Immature natural killer cell (primary cell): ENCODE results near the gene MYH9. TPM values are rescaled to one million over a fixed set of nuclear protein-coding genes. Genes with fewer than 3 reads are reported as not detected.
A peak's percentile ranks its signal among the peaks of the same experiment; 100 is the strongest.

Experiments used
- DNase-seq, 3 donors: peaks; one replicate each; pipeline ENCODE4 v3.0.0; 2022; ENCODE audit warnings: mixed read lengths in 1 of 3
- H3K27ac Mint-ChIP-seq, 6 donors: one replicate each; pipeline ENCODE4 v1.8.0; 2020; ENCODE audit warnings: mixed read lengths in 6 of 6, mild to moderate bottlenecking in 5 of 6, inconsistent platforms in 4 of 6, moderate library complexity in 3 of 6
- H3K27me3 Mint-ChIP-seq, 3 donors: one replicate each; pipeline ENCODE4 v1.8.0; 2020 to 2021; ENCODE audit warnings: low read depth in 3 of 3, mild to moderate bottlenecking in 3 of 3, mixed read lengths in 3 of 3, moderate library complexity in 3 of 3, inconsistent platforms in 1 of 3
- H3K36me3 Mint-ChIP-seq, 3 donors: one replicate each; pipeline ENCODE4 v1.8.0; 2020; ENCODE audit warnings: mixed read lengths in 3 of 3, inconsistent platforms in 2 of 3, mild to moderate bottlenecking in 2 of 3
- H3K4me1 Mint-ChIP-seq, 2 donors: one replicate each; pipeline ENCODE4 v1.8.0; 2020; ENCODE audit warnings: inconsistent platforms in 2 of 2, mild to moderate bottlenecking in 2 of 2, mixed read lengths in 2 of 2, moderate library complexity in 1 of 2
- H3K4me3 Mint-ChIP-seq, 5 donors: one replicate each; pipeline ENCODE4 v1.8.0; 2020; ENCODE audit warnings: mild to moderate bottlenecking in 5 of 5, mixed read lengths in 5 of 5, inconsistent platforms in 3 of 5, moderate library complexity in 3 of 5
- H3K9me3 Mint-ChIP-seq, 6 donors: one replicate each; pipeline ENCODE4 v1.8.0; 2020; ENCODE audit warnings: mild to moderate bottlenecking in 6 of 6, mixed read lengths in 6 of 6, inconsistent platforms in 4 of 6, moderate library complexity in 3 of 6
- polyA plus RNA-seq, 3 donors: library from polyadenylated mRNA; unstranded; fragments of 300-500 nt; fragmentation: Illumina TruSeq; gene quantifications; one replicate each; pipeline ENCODE4 v1.2.3, GENCODE V29; 2021

MYH9 gene
- polyA plus RNA-seq, 3 donors from 2014 or later, result 8.7 to 355 (median 40.2) TPM

DNA sequence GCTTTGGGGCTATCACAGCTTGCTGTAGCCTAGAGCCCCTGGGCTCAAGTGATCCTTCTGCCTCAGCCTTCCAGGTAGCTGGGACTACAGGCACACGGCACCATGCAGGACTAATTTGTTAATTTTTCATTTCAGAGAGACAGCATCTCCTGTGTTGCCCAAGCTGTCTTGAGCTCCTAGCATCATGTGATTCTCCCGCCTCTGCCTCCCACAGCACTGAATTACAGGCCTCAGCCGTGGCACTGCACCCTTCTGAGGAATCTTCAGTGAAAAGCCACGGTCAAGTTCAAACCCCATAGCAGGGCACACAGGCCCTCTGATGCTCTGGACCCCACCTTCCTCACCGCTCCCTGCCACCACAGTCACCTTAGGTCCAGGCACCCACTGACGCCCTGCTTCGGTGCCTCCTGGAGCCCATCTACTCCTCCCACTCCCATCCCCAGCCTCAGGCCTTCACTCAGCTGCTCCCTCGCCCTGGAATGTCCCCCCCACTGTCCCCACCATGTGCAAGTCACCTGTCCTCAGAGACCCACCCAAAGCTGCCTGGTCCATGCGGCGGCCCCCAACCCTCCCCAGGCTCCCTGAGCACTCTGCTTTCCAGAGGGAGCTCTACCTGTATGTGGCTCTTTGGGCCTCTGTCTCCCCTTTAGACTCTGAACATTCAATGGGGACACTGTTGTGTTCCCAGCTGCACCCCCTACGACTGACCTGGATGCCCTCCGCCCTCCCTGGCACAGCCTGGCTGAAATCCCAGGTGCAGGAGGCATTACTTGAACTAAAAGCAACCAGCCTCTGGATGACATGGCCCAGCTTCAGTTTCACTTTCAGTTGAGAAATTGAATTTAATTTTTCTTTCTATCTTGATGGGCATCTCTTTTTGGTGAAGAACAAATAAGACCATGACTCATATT, 150.1 kb downstream of the MYH9 start:
- H3K36me3 Mint-ChIP-seq, result peaks cover 26 to 42% (median 31%) of the 10 kb centered on the region in 3 donors
- peak overlapping the region; percentile 96 to 99 (median 99) for H3K27ac Mint-ChIP-seq
- DNase-seq, result peak; percentile 20 to 29 (median 26)
- H3K4me1 Mint-ChIP-seq, result peaks cover 59 to 72% of the 10 kb centered on the region in 2 donors
- peaks cover 0 to 5% (median 0%) of the 10 kb centered on the region in 6 donors for H3K9me3 Mint-ChIP-seq
- H3K27me3 Mint-ChIP-seq, result peaks cover 0 to 8% (median 5%) of the 10 kb centered on the region in 3 donors
- peak overlapping the region; percentile 93 to 100 (median 99) for H3K4me3 Mint-ChIP-seq

DNA sequence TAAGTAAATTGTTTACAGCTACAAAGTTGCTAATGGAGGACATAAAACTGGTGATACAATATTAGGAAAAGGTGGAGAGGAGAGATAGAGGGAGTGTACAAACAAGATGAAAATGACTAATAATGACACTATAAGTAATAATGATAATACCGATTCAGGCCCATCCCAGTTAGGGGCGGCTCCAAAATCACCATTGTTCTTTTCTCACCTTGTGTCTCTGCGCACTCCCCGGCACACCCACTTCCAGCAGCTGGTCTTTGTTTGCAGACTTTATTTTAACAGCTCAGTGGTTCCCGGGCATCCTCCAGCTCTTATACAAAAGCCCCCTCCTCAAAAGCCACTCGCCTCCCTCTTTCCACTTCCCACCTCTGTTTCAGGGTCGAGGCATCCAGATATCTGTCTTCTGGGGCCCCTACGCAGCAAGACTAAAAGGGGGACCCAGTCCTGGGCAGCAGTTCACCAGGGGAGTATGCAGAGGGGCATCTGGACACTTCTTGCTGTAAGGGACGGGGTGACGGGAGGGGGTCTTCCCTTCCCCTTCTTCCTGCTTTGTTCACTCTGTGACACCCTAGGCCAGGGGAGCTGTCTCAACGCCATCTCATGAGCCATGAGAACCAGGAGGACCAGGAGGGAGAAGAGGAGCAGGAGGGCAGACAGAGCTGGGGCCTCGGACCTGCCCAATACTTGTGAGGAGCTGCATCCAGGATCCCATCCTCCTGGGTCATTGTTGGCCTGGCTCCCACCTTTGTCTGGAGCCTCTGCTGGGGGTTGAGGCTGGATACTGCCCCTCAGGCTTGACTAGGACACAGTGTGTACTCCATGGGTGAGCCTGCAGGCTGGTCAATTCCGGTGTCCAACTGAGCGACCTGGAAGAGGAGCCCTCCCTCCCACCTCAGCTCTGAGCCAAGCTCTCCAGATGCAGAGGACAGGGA, 151.1 kb downstream of the MYH9 start:
- H3K4me1 Mint-ChIP-seq, result peaks cover 62 to 78% of the 10 kb centered on the region in 2 donors
- H3K27me3 Mint-ChIP-seq, result peaks cover 0 to 8% (median 5%) of the 10 kb centered on the region in 3 donors
- no peak for DNase-seq
- H3K4me3 Mint-ChIP-seq, result peak overlapping the region; percentile 93 to 100 (median 99)
- peak overlapping the region; percentile 96 to 99 (median 99) for H3K27ac Mint-ChIP-seq
- H3K36me3 Mint-ChIP-seq, result peaks cover 29 to 50% (median 37%) of the 10 kb centered on the region in 3 donors
- no peaks in the 10 kb centered on the region for H3K9me3 Mint-ChIP-seq

DNA sequence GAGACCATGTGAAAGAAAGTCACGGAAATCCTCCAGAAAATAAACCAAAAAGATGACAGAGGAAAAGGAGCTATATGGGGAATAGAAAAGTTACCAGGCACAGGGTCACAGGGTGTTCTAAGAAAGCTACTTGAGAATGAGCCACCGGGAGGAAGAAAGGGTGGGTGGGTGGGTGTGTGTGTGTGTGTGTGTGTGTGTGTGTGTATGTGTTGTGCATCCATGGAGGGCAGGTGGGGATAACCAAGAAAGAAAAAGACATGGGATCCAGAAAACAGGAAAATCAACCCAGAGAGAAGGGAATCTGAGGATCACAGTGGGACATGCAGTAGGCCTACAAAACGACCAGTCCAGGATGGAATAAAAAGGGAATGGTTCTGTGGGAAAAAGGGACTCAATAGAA, 152.2 kb downstream of the MYH9 start:
- H3K4me3 Mint-ChIP-seq, result peak overlapping the region; percentile 51 to 100 (median 66)
- peaks cover 0 to 8% (median 5%) of the 10 kb centered on the region in 3 donors for H3K27me3 Mint-ChIP-seq
- H3K27ac Mint-ChIP-seq, result peak overlapping the region in 5 of 6 donors; percentile 65 to 99 (median 85)
- peaks cover 62 to 78% of the 10 kb centered on the region in 2 donors for H3K4me1 Mint-ChIP-seq
- DNase-seq, result no peak
- H3K9me3 Mint-ChIP-seq, result no peaks in the 10 kb centered on the region
- peaks cover 36 to 57% (median 42%) of the 10 kb centered on the region in 3 donors for H3K36me3 Mint-ChIP-seq

DNA sequence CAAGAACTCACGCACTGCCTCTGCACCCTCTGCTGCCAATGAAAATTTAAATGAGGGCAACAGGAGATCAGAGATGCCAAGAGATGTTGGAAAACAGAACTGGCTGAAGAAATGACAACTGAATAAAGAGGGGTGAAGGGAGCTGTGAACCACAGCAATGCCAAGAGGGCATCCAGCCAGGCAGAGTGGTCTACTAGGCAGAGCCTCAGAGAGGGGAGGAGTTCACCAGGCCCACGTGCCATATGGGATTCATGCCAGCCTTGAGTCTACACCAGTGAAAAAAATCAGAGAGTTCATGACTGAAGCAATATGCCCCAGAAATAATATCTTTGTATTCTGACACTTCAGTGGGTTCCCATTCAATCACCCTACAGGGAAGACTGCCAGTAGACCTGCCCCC, 152.8 kb downstream of the MYH9 start:
- H3K36me3 Mint-ChIP-seq, result peaks cover 36 to 57% (median 45%) of the 10 kb centered on the region in 3 donors

DNA sequence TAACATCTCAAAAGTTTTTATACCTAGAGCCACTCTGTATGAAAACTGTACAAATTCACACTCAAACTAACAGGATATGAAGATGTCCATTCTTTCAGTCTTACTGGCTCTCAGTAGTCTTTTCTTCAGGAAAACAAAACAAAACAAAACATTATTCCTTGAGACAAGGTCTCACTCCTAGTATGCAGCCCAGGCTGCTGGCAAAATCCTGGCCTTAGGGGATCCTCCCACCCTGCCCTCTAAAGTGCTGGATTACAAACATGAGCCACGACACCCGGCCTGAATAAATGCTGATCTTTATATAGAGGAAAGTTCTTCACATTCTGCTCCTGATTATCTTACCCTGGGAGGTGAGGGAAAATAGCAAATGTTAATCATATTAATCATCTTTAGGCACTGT, 153.6 kb downstream of the MYH9 start:
- Mint-ChIP-seq H3K4me3 (no peak overlapping the region), H3K27ac (peak overlapping the region in 5 of 6 donors; percentile 23 to 65 (median 51)), H3K36me3 (peaks cover 40 to 61% (median 43%) of the 10 kb centered on the region in 3 donors), H3K9me3 (no peaks in the 10 kb centered on the region), H3K27me3 (peaks cover 0 to 5% (median 3%) of the 10 kb centered on the region in 3 donors), H3K4me1 (peaks cover 52 to 67% of the 10 kb centered on the region in 2 donors)
- DNase-seq, result no peak

More for the DNA sequence above, 152.8 kb downstream of the MYH9 start:
- peak overlapping the region; percentile 27 to 71 (median 61) for H3K27ac Mint-ChIP-seq
- no peak for DNase-seq
- H3K9me3 Mint-ChIP-seq, result no peaks in the 10 kb centered on the region
- peak overlapping the region in 2 of 5 donors; percentile 4 to 88 for H3K4me3 Mint-ChIP-seq
- H3K4me1 Mint-ChIP-seq, result peaks cover 59 to 75% of the 10 kb centered on the region in 2 donors
- peaks cover 0 to 8% (median 5%) of the 10 kb centered on the region in 3 donors for H3K27me3 Mint-ChIP-seq

DNA sequence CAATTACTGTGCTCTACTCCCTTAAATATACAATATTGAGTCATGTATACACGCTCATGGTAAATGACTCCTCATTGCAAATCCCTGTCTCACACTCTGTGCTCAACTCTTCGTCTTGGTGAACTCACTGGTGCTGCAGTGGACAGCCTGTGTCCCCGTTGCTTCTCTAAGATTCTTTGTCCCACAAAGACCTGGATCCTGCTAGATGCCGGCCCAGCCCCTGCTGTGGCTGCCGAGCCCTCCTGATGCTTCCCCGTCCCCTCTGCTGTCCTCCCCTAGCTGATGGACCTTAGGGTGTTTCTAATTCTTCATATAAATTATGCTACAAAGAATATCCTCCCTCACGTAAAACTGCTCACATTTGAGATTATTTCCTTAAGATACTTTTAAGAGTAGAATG, 154.0 kb downstream of the MYH9 start:
- Mint-ChIP-seq H3K9me3 (no peaks in the 10 kb centered on the region), H3K27me3 (peaks cover 0 to 5% (median 0%) of the 10 kb centered on the region in 3 donors), H3K27ac (peak overlapping the region in 2 of 6 donors; percentile 30 to 65), H3K4me3 (no peak overlapping the region), H3K36me3 (peaks cover 42 to 61% (median 44%) of the 10 kb centered on the region in 3 donors), H3K4me1 (peaks cover 49 to 63% of the 10 kb centered on the region in 2 donors)
- DNase-seq, result no peak

DNA sequence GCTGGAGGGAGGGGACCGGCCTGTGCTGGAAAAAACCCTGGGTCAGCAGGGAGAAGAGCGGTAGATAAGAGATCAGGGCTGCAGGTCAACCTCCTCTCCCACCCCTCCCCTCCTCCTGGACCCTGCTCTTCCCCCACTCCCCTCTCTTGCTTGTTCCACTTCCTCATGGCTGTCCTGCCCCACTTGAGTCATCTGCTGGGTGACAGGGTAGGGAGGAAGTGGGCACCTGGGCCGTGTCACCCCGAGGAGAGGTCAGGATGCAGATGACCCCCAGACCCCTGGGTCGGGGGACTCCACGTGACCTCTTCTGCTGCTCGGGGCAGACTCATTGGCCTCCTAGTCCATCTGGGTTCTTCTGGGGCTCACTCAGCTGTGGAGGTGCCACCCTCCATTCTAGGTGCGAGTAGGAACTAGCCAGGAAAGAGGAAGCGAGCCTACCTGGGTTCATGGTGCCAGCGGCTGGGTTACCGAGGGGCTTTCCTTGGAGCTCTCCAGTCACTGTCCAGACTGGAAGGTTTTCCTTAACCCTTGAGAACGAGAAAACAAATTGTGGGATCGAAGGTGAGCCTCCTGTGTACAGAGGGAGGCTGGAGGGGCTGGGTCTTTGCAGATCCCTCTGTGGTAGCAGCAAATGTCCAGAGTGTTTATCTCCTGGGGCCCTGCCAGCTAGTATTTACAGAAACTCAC, 154.9 kb downstream of the MYH9 start:
- H3K9me3 Mint-ChIP-seq, result no peaks in the 10 kb centered on the region
- H3K4me1 Mint-ChIP-seq, result peaks cover 40 to 54% of the 10 kb centered on the region in 2 donors
- no peak overlapping the region for H3K4me3 Mint-ChIP-seq
- peaks cover 43 to 65% (median 52%) of the 10 kb centered on the region in 3 donors for H3K36me3 Mint-ChIP-seq
- H3K27me3 Mint-ChIP-seq, result peaks cover 0 to 5% (median 0%) of the 10 kb centered on the region in 3 donors
- no peak for DNase-seq
- peak overlapping the region in 4 of 6 donors; percentile 24 to 48 (median 39) for H3K27ac Mint-ChIP-seq

Other genes with a start within 250 kb of the MYH9 start
- gene APOL3, start 227.2 kb downstream of the MYH9 start, polyA plus RNA-seq, result 10 to 100 TPM; 32.8 to 83.5 (median 56.3) TPM
- under 1 TPM in 2 of 3 donors, not detected in 1; 0.25 to 0.27 TPM for gene APOL4, start 186.2 kb downstream of the MYH9 start, polyA plus RNA-seq
- gene APOL2, start 148.4 kb downstream of the MYH9 start, polyA plus RNA-seq, result 10 to 100 TPM; 22.4 to 42.4 (median 22.9) TPM
- gene APOL1, start 134.8 kb downstream of the MYH9 start, polyA plus RNA-seq, result 10 to 100 TPM in 2 of 3 donors, 1 to 10 TPM in 1; 8.7 to 65.8 (median 14.8) TPM
- gene TXN2, start 93.7 kb upstream of the MYH9 start, polyA plus RNA-seq, result 100 to 1,000 TPM; 134 to 239 (median 178) TPM
- 1 to 10 TPM in 1 of 3 donors, under 1 TPM in 1, not detected in 1; 0.38 to 2.8 TPM for gene FOXRED2, start 119.1 kb upstream of the MYH9 start, polyA plus RNA-seq
- gene EIF3D, start 141.2 kb upstream of the MYH9 start, polyA plus RNA-seq, result 100 to 1,000 TPM in 2 of 3 donors, 10 to 100 TPM in 1; 95.1 to 155 (median 124) TPM